ENCODE measurements around the gene CFAP20DC. TPM values are rescaled to one million over a fixed set of nuclear protein-coding genes. Genes with fewer than 3 reads are reported as not detected.

The CFAP20DC gene
- total and polyA plus RNA-seq, 2 of the 8 experiments (the other 6 are each of a cell fraction or from before 2014, with no cell fraction given), result 2.2 to 2.8 TPM

DNA sequence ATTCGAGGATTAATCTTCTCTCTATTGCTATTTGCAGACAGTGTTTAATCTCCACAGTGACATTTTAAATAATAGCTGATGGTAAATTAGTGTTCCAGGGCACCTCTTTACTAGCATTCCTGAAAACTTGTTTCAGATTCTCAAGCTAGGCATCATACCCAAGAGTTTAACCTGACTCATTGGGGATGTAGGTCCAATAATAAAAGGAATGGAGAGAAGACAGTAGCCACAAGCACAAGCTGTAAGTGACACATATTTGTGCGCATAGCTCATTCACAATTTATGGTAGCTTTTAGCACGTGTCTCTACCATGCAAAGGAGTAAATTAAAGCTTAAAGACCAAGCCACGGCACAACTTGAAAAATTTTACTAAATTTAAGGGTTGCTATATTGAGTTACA is 212.0 kb downstream of the CFAP20DC start:
- ChIA-PET CTCF (ENCODE audit: partially characterized antibody) (interaction anchor here (1.0 to 1.7 kb wide), 3 partner anchors 9 to 22 kb away, joined by 3 to 12 read pairs (median 4); no protein-coding TSS in a partner anchor), POLR2A (ENCODE audit: partially characterized antibody) (interaction anchor here (1.1 kb wide), 1 partner anchor 10 kb away, joined by 3 read pairs; no protein-coding TSS in a partner anchor)
- H3K9me3 ChIP-seq (ENCODE audit: insufficient read depth in 2 of 2, low read depth in 1 of 2, low read length in 1 of 2), result no peaks in the 10 kb centered on the region

More for the DNA sequence above, 212.0 kb downstream of the CFAP20DC start:
- H2BK120ac ChIP-seq (replicated peaks; ENCODE audit: low read depth, low read length), result no peak overlapping the region
- H4K91ac ChIP-seq (replicated peaks; ENCODE audit: insufficient read length, low read length), result no peak overlapping the region
- no peak overlapping the region for H2BK12ac ChIP-seq (ENCODE audit: low read depth, low read length)
- H3K23me2 ChIP-seq (ENCODE audit: low read depth, low read length), result no peaks in the 10 kb centered on the region
- WGBS, 2 experiments (ENCODE audit: extremely low coverage in 1 of 2, insufficient coverage in 1 of 2, insufficient read length in 1 of 2, insufficient replicate concordance in 2 of 2, low coverage in 1 of 2, low lambda C conversion rate in 2 of 2, missing lambda C conversion rate in 1 of 2), result 86% methylated on average over 4 of the region's 4 CpGs; no CpG with 5 or more reads in 1 of the 2 experiments
- H3K4me3 ChIP-seq (ENCODE audit: extremely low read depth in 1 of 4, insufficient read depth in 2 of 4, low read depth in 3 of 4, low read length in 4 of 4), result no peak overlapping the region
- H2AFZ ChIP-seq (ENCODE audit: low read length), result no peak overlapping the region
- no peaks in the 10 kb centered on the region for H3K36me3 ChIP-seq (ENCODE audit: control insufficient read depth in 2 of 4, insufficient read depth in 4 of 4, low read length in 3 of 4)
- DNase-seq (ENCODE audit: low read depth in 1 of 2, low spot score in 2 of 2), result no peak
- H4K8ac ChIP-seq (ENCODE audit: extremely low read depth, insufficient read depth, low read length), result no peak overlapping the region
- no peak for FAIRE-seq
- H2BK20ac ChIP-seq (ENCODE audit: low read length), result no peak overlapping the region
- TF ChIP-seq CBX5 (IDR thresholded peaks at IDR 0.05; ENCODE audit: low read depth, low read length) (no peak), TBP (IDR thresholded peaks at IDR 0.05; ENCODE audit: low read depth, low read length) (no peak), POLR2AphosphoS5 (IDR thresholded peaks at IDR 0.05; ENCODE audit: low read depth, low read length) (no peak), JUND (IDR thresholded peaks at IDR 0.05; ENCODE audit: low read length) (no peak)
- TF ChIP-seq, protein P1, sequence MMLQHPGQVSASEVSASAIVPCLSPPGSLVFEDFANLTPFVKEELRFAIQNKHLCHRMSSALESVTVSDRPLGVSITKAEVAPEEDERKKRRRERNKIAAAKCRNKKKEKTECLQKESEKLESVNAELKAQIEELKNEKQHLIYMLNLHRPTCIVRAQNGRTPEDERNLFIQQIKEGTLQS (IDR thresholded peaks at IDR 0.05; ENCODE audit: insufficient read depth, low read depth, low read length), result no peak
- H2AK5ac ChIP-seq (ENCODE audit: low read depth, low read length), result no peak overlapping the region
- no peak overlapping the region for H3K9ac ChIP-seq (replicated peaks in 1 of 4; ENCODE audit: extremely low read depth in 1 of 4, low read depth in 3 of 4, low read length in 3 of 4)
- H2BK15ac ChIP-seq (ENCODE audit: low read length), result no peak overlapping the region
- no peak overlapping the region for H3K27ac ChIP-seq (ENCODE audit: low read depth, low read length)
- no peaks in the 10 kb centered on the region for H3K79me2 ChIP-seq (ENCODE audit: control insufficient read depth in 1 of 2, insufficient read depth in 2 of 2, low read length in 2 of 2)
- H3K4me1 ChIP-seq (replicated peaks in 1 of 4; ENCODE audit: control insufficient read depth in 3 of 4, insufficient read depth in 4 of 4, low read length in 3 of 4), result no peaks in the 10 kb centered on the region
- no peak overlapping the region for H3K14ac ChIP-seq (ENCODE audit: insufficient read length)
- H3K27me3 ChIP-seq (replicated peaks in 1 of 4; ENCODE audit: control insufficient read depth in 3 of 4, extremely low read depth in 1 of 4, insufficient read depth in 3 of 4, low read length in 3 of 4), result no peaks in the 10 kb centered on the region
- no peak overlapping the region for H3K4me2 ChIP-seq (ENCODE audit: insufficient read depth in 1 of 2, low read depth in 2 of 2, low read length in 2 of 2)
- H4K20me1 ChIP-seq (replicated peaks in 1 of 2; ENCODE audit: control insufficient read depth in 1 of 2, insufficient read depth in 2 of 2, low read length in 2 of 2), result no peaks in the 10 kb centered on the region
- H3K23ac ChIP-seq (ENCODE audit: insufficient read length), result no peak overlapping the region
- H3K56ac ChIP-seq (replicated peaks; ENCODE audit: insufficient read length, low read depth, low read length), result no peak overlapping the region
- no peaks in the 10 kb centered on the region; the same call in 1 of the 2 replicates for H3K79me1 ChIP-seq (ENCODE audit: low read depth, low read length)
- H4K5ac ChIP-seq (ENCODE audit: insufficient read length, low read depth, low read length), result no peak overlapping the region
- H3K18ac ChIP-seq (ENCODE audit: extremely low read depth, low read length), result no peak overlapping the region
- H2BK5ac ChIP-seq (ENCODE audit: low read depth, low read length), result no peak overlapping the region
- H3K4ac ChIP-seq (replicated peaks; ENCODE audit: insufficient read length, low read depth, low read length), result no peak overlapping the region

All from H1 (cell line).